Mammary epithelial cell (primary cell): Measurements from ENCODE around the gene ERBB2.

Source experiments
- CTCF ChIP-seq, 2 donors: IDR thresholded peaks in 1 of 2; conservative IDR thresholded peaks in 1 of 2; 2 replicates each; pipeline ENCODE4 v1.5.1; 2011 to 2012; ENCODE audit warnings: inconsistent platforms in 2 of 2, low read length in 2 of 2, mild to moderate bottlenecking in 2 of 2, control low read depth in 1 of 2, low read depth in 1 of 2; ENCODE audit not compliant: insufficient read depth in 1 of 2; ENCODE audit errors: extremely low read depth in 1 of 2
- EZH2 ChIP-seq: IDR thresholded peaks from 2 replicates; pipeline ENCODE4 v1.6.1; 2012; ENCODE audit warnings: low read length, inconsistent platforms, borderline replicate concordance

DNA sequence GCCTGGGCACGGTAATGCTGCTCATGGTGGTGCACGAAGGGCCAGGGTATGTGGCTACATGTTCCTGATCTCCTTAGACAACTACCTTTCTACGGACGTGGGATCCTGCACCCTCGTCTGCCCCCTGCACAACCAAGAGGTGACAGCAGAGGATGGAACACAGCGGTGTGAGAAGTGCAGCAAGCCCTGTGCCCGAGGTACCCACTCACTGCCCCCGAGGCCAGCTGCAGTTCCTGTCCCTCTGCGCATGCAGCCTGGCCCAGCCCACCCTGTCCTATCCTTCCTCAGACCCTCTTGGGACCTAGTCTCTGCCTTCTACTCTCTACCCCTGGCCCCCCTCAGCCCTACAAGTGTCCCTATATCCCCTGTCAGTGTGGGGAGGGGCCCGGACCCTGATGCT, 12.0 kb downstream of the ERBB2 start:
- no peak for TF ChIP-seq CTCF (conservative IDR thresholded peaks at IDR 0.05 in 1 of 2, IDR thresholded peaks at IDR 0.05 in 1 of 2; ENCODE audit: extremely low read depth in 1 of 2, insufficient read depth in 1 of 2, low read depth in 1 of 2, low read length in 2 of 2)
- no peak for TF ChIP-seq EZH2
